GM19438 (cell line): ENCODE results near the gene CREB3L2.

Experiments used
- ATAC-seq: cut with Tn5 transposase; IDR thresholded peaks from one replicate; pipeline ENCODE4 v1.9.1; 2021; ENCODE audit warnings: low read depth; ENCODE audit not compliant: unreplicated experiment

CREB3L2 gene

GRCh38 chr7:137956183-137956582 lies 45.7 kb downstream of the CREB3L2 start:
- ATAC-seq = no peak

GRCh38 chr7:137954614-137955013 lies 47.3 kb downstream of the CREB3L2 start:
- ATAC-seq = no peak

GRCh38 chr7:137953665-137954470 lies 48.0 kb downstream of the CREB3L2 start:
- no peak for ATAC-seq

GRCh38 chr7:137953043-137953664 lies 48.7 kb downstream of the CREB3L2 start:
- ATAC-seq = no peak

- no peak for ATAC-seq
These were observed 49.5 kb downstream of the CREB3L2 start for GRCh38 chr7:137952426-137952805.

- no peak for ATAC-seq
These were observed 50.0 kb downstream of the CREB3L2 start for GRCh38 chr7:137951700-137952425.

GRCh38 chr7:137950967-137951366 lies 50.9 kb downstream of the CREB3L2 start:
- no peak for ATAC-seq

GRCh38 chr7:137950263-137950621 lies 51.6 kb downstream of the CREB3L2 start:
- no peak for ATAC-seq

- no peak for ATAC-seq
These were observed 52.2 kb downstream of the CREB3L2 start for GRCh38 chr7:137949416-137950262.

- ATAC-seq = no peak
These were observed 53.0 kb downstream of the CREB3L2 start for GRCh38 chr7:137948845-137949330.

GRCh38 chr7:137948083-137948844 lies 53.6 kb downstream of the CREB3L2 start:
- ATAC-seq = no peak

- ATAC-seq = no peak
These were observed 54.8 kb downstream of the CREB3L2 start for GRCh38 chr7:137947046-137947445.

GRCh38 chr7:137946011-137946410 lies 55.9 kb downstream of the CREB3L2 start:
- ATAC-seq = no peak

- no peak for ATAC-seq
These were observed 57.7 kb downstream of the CREB3L2 start for GRCh38 chr7:137944168-137944567.

- no peak for ATAC-seq
These were observed 58.7 kb downstream of the CREB3L2 start for GRCh38 chr7:137943132-137943551.

GRCh38 chr7:137942484-137943115 lies 59.3 kb downstream of the CREB3L2 start:
- ATAC-seq = no peak

GRCh38 chr7:137940656-137941518 lies 61.0 kb downstream of the CREB3L2 start:
- no peak for ATAC-seq

GRCh38 chr7:137940218-137940617 lies 61.7 kb downstream of the CREB3L2 start:
- ATAC-seq = no peak
